ENCODE results near the gene ATXN3L. TPM values are rescaled to one million over a fixed set of nuclear protein-coding genes. Genes with fewer than 3 reads are reported as not detected.

The ATXN3L gene
- not detected in 2 replicates for total RNA-seq

GRCh38 chrX:13319953-13320352, at the start of gene ATXN3L:
ATXN3L (minus strand) TSS chrX:13320053; CDS start chrX:13319934, 119 bp downstream.

Other genes starting within 250 kb of the ATXN3L start
- gene EGFL6, start 249.5 kb upstream of the ATXN3L start, total RNA-seq, result not detected in 2 replicates

Data from thoracic aorta endothelial cell (primary cell).